ENCODE data around the gene VOPP1. TPM values are rescaled to one million over a fixed set of nuclear protein-coding genes. Genes with fewer than 3 reads are reported as not detected.

Gene VOPP1
- total RNA-seq, 1 experiment from 2014 or later = 60.2 TPM

GRCh38 chr7:55558962-55559920 is 13.1 kb downstream of the VOPP1 start:
- H3K9ac ChIP-seq (ENCODE audit: low read length) = no peak overlapping the region
- H3K9me2 ChIP-seq (replicated peaks; ENCODE audit: low read length) = no peaks in the 10 kb centered on the region
- DNase-seq = no peak
- no peaks in the 10 kb centered on the region for H3K9me3 ChIP-seq (ENCODE audit: low read length)
- H3K27ac ChIP-seq (ENCODE audit: low read length) = no peak overlapping the region
- intact Hi-C loops (cut with micrococcal nuclease) = no loop called here
- H3F3A ChIP-seq (ENCODE audit: low read length, unreplicated experiment) = no peaks in the 10 kb centered on the region
- POLR2A ChIA-PET (ENCODE audit: unreplicated experiment) = no interaction called here
- no peak overlapping the region for H3K4me3 ChIP-seq (ENCODE audit: low read length)
- no TSS peak for BruUV-seq (replicated peaks)
- no peak overlapping the region for H3K4me2 ChIP-seq (ENCODE audit: low read length)
- H3K79me2 ChIP-seq (ENCODE audit: low read length) = peaks cover 89% of the 10 kb centered on the region
- TF ChIP-seq, protein P1, sequence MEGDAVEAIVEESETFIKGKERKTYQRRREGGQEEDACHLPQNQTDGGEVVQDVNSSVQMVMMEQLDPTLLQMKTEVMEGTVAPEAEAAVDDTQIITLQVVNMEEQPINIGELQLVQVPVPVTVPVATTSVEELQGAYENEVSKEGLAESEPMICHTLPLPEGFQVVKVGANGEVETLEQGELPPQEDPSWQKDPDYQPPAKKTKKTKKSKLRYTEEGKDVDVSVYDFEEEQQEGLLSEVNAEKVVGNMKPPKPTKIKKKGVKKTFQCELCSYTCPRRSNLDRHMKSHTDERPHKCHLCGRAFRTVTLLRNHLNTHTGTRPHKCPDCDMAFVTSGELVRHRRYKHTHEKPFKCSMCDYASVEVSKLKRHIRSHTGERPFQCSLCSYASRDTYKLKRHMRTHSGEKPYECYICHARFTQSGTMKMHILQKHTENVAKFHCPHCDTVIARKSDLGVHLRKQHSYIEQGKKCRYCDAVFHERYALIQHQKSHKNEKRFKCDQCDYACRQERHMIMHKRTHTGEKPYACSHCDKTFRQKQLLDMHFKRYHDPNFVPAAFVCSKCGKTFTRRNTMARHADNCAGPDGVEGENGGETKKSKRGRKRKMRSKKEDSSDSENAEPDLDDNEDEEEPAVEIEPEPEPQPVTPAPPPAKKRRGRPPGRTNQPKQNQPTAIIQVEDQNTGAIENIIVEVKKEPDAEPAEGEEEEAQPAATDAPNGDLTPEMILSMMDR (conservative IDR thresholded peaks at IDR 0.05; ENCODE audit: low read depth, low read length) = no peak
- no peak for TF ChIP-seq EZH2 (IDR thresholded peaks at IDR 0.05; ENCODE audit: low read length, unreplicated experiment)
- no peak for TF ChIP-seq EZH2phosphoT487 (IDR thresholded peaks at IDR 0.05; ENCODE audit: borderline replicate concordance, low read length)
- no peaks in the 10 kb centered on the region for H3K36me3 ChIP-seq (ENCODE audit: low read depth, low read length)
- no peaks in the 10 kb centered on the region for H3K27me3 ChIP-seq (ENCODE audit: low read length)
- peaks cover 46% of the 10 kb centered on the region for H3K4me1 ChIP-seq (ENCODE audit: insufficient read depth, low read length)
- H4K20me1 ChIP-seq (ENCODE audit: low read length) = peaks cover 13% of the 10 kb centered on the region; the same call in 1 of the 2 replicates
- H2AFZ ChIP-seq (ENCODE audit: low read length) = no peak overlapping the region
- CTCF ChIA-PET = no interaction called here
- no peak for ATAC-seq

DNA sequence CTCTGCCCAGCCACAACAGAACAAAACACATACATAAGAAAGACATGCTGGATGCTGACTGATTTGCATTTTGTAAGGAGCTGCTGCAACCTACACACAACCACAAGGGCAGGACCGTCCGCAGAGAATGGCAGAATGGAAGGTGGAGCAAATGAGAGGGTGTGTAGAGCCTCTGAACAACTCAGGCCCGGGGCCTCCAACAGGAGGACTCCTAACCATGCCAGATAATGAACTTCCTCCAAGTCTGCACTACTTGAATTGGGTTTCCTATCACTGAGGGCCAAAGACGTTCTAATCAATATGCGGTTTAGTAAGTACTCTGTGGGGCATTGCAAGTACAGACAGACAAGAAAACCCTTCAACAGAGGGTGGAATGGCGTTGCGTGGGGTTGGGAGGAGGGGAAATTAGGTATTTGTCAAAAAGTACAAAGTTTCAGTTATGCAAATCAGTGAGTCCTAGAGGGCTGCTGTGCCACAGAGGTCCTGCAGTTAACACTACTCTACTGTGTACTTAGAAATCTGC is 14.6 kb downstream of the VOPP1 start:
- H3K4me1 ChIP-seq (ENCODE audit: insufficient read depth, low read length) = peaks cover 53% of the 10 kb centered on the region
- 0 out of 2 replicates have a peak, but pooled peaks cover 10% of the 10 kb centered on the region for H4K20me1 ChIP-seq (ENCODE audit: low read length)
- no peaks in the 10 kb centered on the region for H3K27me3 ChIP-seq (ENCODE audit: low read length)
- intact Hi-C loops (cut with micrococcal nuclease) = no loop called here
- H2AFZ ChIP-seq (ENCODE audit: low read length) = no peak overlapping the region
- TF ChIP-seq EZH2phosphoT487 (IDR thresholded peaks at IDR 0.05; ENCODE audit: borderline replicate concordance, low read length) (no peak), EZH2 (IDR thresholded peaks at IDR 0.05; ENCODE audit: low read length, unreplicated experiment) (no peak)
- TF ChIP-seq, protein P1 (conservative IDR thresholded peaks at IDR 0.05; ENCODE audit: low read depth, low read length) = no peak
- no peak for DNase-seq
- no peak overlapping the region for H3K27ac ChIP-seq (ENCODE audit: low read length)
- peaks cover 87% of the 10 kb centered on the region for H3K79me2 ChIP-seq (ENCODE audit: low read length)
- no peaks in the 10 kb centered on the region for H3K9me2 ChIP-seq (replicated peaks; ENCODE audit: low read length)
- no peaks in the 10 kb centered on the region for H3K9me3 ChIP-seq (ENCODE audit: low read length)
- H3K4me2 ChIP-seq (ENCODE audit: low read length) = no peak overlapping the region
- POLR2A ChIA-PET (ENCODE audit: unreplicated experiment) = no interaction called here
- no peak for ATAC-seq
- CTCF ChIA-PET = no interaction called here
- no peak overlapping the region for H3K4me3 ChIP-seq (ENCODE audit: low read length)
- no TSS peak for BruUV-seq (replicated peaks)
- H3F3A ChIP-seq (ENCODE audit: low read length, unreplicated experiment) = no peaks in the 10 kb centered on the region
- H3K36me3 ChIP-seq (ENCODE audit: low read depth, low read length) = no peaks in the 10 kb centered on the region
- H3K9ac ChIP-seq (ENCODE audit: low read length) = no peak overlapping the region
